Epithelial cell of esophagus (primary cell): ENCODE data around the gene LRP4.

Experiments used
- DNase-seq: peaks from one replicate; pipeline ENCODE4 v3.0.0; 2010; ENCODE audit warnings: low read depth
- H3K4me3 ChIP-seq: 2 replicates; pipeline ENCODE4 v1.5.1; 2011; ENCODE audit warnings: mild to moderate bottlenecking, low read length, control low read depth
- CTCF ChIP-seq: IDR thresholded peaks from 2 replicates; pipeline ENCODE4 v1.5.1; 2011; ENCODE audit warnings: low read depth, mild to moderate bottlenecking, low read length, control low read depth, inconsistent platforms; ENCODE audit not compliant: insufficient read depth; ENCODE audit errors: missing control alignments

LRP4 gene

GRCh38 chr11:46835897-46836296 lies 82.5 kb downstream of the LRP4 start:
- no peak for TF ChIP-seq CTCF
- no peak for DNase-seq
- no peak overlapping the region for H3K4me3 ChIP-seq

GRCh38 chr11:46834821-46835220 lies 83.5 kb downstream of the LRP4 start:
- no peak overlapping the region for H3K4me3 ChIP-seq
- no peak for TF ChIP-seq CTCF
- DNase-seq, result no peak

- no peak for TF ChIP-seq CTCF
- no peak for DNase-seq
- H3K4me3 ChIP-seq, result no peak overlapping the region
These were observed 85.7 kb downstream of the LRP4 start for GRCh38 chr11:46832511-46833214.

GRCh38 chr11:46827995-46828394 lies 90.4 kb downstream of the LRP4 start:
- DNase-seq, result no peak
- no peak overlapping the region for H3K4me3 ChIP-seq
- no peak for TF ChIP-seq CTCF

GRCh38 chr11:46826310-46827044 lies 91.9 kb downstream of the LRP4 start:
- DNase-seq, result peak; percentile 80
- TF ChIP-seq CTCF, result no peak
- H3K4me3 ChIP-seq, result peak overlapping the region; percentile 62

GRCh38 chr11:46808799-46809431 lies 109.4 kb downstream of the LRP4 start:
- H3K4me3 ChIP-seq, result no peak overlapping the region
- peak; percentile 50 for DNase-seq
- peak; percentile 50 for TF ChIP-seq CTCF
